Type B pancreatic cell (in vitro differentiated cells): ENCODE results near the gene ZNF503. TPM values are rescaled to one million over a fixed set of nuclear protein-coding genes. Genes with fewer than 3 reads are reported as not detected.
A peak's percentile ranks its signal among the peaks of the same experiment; 100 is the strongest.

Experiments used
- DNase-seq: peaks from one replicate; pipeline ENCODE4 v3.0.0; 2021; ENCODE audit warnings: mixed read lengths; ENCODE audit not compliant: unreplicated experiment; ENCODE audit errors: extremely low spot score
- H3K27ac Mint-ChIP-seq: 2 replicates; pipeline ENCODE4 v1.8.0; 2021; ENCODE audit warnings: mild to moderate bottlenecking, mixed read lengths
- H3K27me3 Mint-ChIP-seq: 2 replicates; pipeline ENCODE4 v1.8.0; 2021; ENCODE audit warnings: mixed read lengths
- H3K36me3 Mint-ChIP-seq: 2 replicates; pipeline ENCODE4 v1.8.0; 2021; ENCODE audit warnings: mixed read lengths
- H3K4me1 Mint-ChIP-seq: one replicate; pipeline ENCODE4 v1.8.0; 2021; ENCODE audit warnings: mixed read lengths; ENCODE audit not compliant: unreplicated experiment
- H3K4me3 Mint-ChIP-seq: 2 replicates; pipeline ENCODE4 v1.8.0; 2021; ENCODE audit warnings: mild to moderate bottlenecking, mixed read lengths
- H3K9me3 Mint-ChIP-seq: 2 replicates; pipeline ENCODE4 v1.8.0; 2021; ENCODE audit warnings: mixed read lengths
- total RNA-seq: library from RNA; stranded (reverse); gene quantifications from 2 replicates; pipeline ENCODE4 v1.2.1, GENCODE V29; 2021; ENCODE audit warnings: low replicate concordance
- TF ChIP-seq, protein P1 (sequence below): fragments of 200-600 bp; sonication (generic); conservative IDR thresholded peaks from 2 replicates; pipeline ENCODE4 v1.5.0; 2021; ENCODE audit warnings: antibody characterized with exemption, mild to moderate bottlenecking

ZNF503 gene
- total RNA-seq, 1 donor from 2014 or later = 88.4 TPM

DNA sequence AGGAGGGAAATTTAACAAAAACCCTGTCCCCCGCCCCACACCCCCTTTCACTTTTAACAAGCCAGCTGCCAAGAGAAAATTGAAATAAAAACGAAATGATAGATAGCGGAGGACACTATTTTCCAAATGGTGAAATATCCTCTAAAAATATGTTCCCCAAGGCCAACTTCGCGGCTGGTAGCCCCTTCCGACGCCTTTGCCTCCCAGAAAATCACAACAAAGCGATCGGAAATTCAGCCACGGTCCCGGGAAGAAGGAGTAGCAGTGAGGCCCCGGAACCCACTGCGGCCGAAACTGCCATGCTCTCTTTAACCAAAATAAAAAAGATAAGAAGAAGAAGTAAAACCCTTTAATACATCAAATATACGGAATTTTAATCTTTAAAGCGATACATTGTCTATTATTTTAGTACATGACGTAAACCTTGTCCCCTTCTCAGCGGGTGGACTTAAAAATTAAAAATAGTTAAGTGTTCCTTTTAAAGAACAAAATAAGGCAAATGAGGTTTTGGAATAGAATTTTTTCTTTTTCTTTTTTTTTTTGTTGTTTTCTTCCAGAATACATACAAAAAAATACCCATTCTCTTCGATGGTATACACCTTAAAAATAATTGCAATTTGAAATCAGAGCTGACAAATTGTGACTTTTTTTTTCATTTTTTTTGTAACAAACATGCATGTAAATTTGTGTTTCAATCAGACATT lies 3.9 kb downstream of the ZNF503 start:
- Mint-ChIP-seq H3K27me3 (peaks cover 31% of the 10 kb centered on the region), H3K9me3 (no peaks in the 10 kb centered on the region), H3K4me3 (peak overlapping the region; percentile 98), H3K4me1 (peaks cover 12% of the 10 kb centered on the region), H3K27ac (peak overlapping the region; percentile 94), H3K36me3 (peaks cover 18% of the 10 kb centered on the region)
- TF ChIP-seq, protein P1, sequence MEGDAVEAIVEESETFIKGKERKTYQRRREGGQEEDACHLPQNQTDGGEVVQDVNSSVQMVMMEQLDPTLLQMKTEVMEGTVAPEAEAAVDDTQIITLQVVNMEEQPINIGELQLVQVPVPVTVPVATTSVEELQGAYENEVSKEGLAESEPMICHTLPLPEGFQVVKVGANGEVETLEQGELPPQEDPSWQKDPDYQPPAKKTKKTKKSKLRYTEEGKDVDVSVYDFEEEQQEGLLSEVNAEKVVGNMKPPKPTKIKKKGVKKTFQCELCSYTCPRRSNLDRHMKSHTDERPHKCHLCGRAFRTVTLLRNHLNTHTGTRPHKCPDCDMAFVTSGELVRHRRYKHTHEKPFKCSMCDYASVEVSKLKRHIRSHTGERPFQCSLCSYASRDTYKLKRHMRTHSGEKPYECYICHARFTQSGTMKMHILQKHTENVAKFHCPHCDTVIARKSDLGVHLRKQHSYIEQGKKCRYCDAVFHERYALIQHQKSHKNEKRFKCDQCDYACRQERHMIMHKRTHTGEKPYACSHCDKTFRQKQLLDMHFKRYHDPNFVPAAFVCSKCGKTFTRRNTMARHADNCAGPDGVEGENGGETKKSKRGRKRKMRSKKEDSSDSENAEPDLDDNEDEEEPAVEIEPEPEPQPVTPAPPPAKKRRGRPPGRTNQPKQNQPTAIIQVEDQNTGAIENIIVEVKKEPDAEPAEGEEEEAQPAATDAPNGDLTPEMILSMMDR = no peak
- DNase-seq = no peak

DNA sequence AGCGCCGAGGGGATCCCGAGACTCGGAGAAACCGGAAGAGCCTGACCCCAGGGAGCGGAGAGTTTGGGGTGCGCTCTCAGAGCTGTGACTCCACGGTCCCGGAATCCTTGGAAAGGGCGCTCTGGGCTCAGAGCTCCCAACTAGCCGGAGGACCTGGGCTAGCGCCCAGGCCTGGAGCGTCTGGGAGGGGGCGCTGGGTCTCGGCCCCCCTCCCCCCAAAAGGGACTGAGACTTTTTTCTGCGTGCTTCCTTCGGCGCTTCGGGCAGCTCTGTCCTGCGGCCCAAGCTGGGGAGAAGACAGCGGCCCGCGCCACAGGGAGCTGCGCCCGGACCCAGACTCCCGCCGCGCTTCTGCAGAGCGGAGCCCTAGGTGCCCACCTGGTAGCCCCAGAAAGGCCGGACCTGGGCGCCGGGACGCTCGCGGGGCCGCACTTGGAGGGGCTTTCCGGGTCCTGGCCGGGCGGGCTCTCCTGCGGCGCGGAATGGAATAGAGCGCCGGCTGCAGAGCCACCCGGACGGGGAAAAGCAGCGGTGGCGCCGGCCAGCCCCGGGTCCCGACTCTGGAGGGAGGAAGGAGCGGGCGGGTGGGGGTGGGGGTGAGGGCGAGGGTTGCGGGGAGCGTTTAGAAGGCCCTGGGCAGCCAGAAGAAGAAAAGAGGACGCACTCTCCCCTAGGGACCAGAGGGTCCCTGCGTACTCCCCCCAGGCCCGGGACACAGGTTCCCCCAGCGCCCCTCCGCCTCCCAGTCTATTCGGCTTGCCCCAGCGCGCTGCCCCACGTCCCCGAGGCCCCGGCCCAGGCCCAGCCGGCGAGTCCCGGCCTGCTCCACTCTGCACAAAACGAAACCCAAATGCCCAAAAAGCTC lies 4.7 kb downstream of the ZNF503 start:
- Mint-ChIP-seq H3K27me3 (peaks cover 33% of the 10 kb centered on the region), H3K27ac (peak overlapping the region; percentile 94), H3K36me3 (peaks cover 25% of the 10 kb centered on the region), H3K4me1 (peaks cover 12% of the 10 kb centered on the region), H3K4me3 (peak overlapping the region; percentile 98), H3K9me3 (no peaks in the 10 kb centered on the region)
- TF ChIP-seq, protein P1 = no peak
- no peak for DNase-seq

DNA sequence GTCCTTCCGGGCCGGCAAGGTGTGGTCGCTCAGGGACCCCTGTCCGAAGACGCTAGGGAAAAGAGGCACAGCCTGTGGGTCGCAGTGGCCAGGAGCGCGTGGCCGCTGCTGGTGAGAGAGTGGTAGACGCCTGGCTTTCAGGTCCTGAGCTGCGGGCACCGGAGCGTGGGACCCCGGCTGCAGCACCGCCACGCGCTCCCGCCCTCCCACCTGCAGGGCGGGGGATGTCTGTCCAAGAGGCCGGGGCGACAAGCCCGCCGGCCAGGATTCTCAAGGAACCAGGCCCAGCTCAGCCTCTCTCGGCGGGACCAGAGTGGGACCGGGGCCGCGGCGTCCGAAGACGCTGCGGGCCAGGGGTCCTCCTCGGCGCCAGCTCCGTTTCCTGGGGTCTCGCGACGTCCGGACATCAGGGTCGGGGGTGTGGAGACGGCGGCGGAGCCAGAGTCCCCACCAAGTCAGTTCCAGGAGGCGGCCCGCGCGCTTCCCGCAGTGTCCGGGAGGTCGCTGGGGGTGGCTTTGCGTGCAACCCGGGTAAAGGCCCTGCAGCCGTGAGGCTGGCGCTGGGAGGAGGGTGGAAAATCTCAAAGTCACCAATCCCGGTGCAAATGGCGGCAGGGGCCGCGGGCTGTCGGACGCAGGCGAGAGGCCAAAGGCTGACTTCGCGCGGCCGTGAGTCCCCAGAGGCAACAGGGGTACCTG lies 5.5 kb downstream of the ZNF503 start:
- Mint-ChIP-seq H3K9me3 (no peaks in the 10 kb centered on the region), H3K36me3 (peaks cover 31% of the 10 kb centered on the region), H3K27me3 (peaks cover 38% of the 10 kb centered on the region), H3K4me1 (peaks cover 12% of the 10 kb centered on the region), H3K4me3 (peak overlapping the region; percentile 91), H3K27ac (peak overlapping the region; percentile 92)
- TF ChIP-seq, protein P1 = no peak
- peak; percentile 78 for DNase-seq

DNA sequence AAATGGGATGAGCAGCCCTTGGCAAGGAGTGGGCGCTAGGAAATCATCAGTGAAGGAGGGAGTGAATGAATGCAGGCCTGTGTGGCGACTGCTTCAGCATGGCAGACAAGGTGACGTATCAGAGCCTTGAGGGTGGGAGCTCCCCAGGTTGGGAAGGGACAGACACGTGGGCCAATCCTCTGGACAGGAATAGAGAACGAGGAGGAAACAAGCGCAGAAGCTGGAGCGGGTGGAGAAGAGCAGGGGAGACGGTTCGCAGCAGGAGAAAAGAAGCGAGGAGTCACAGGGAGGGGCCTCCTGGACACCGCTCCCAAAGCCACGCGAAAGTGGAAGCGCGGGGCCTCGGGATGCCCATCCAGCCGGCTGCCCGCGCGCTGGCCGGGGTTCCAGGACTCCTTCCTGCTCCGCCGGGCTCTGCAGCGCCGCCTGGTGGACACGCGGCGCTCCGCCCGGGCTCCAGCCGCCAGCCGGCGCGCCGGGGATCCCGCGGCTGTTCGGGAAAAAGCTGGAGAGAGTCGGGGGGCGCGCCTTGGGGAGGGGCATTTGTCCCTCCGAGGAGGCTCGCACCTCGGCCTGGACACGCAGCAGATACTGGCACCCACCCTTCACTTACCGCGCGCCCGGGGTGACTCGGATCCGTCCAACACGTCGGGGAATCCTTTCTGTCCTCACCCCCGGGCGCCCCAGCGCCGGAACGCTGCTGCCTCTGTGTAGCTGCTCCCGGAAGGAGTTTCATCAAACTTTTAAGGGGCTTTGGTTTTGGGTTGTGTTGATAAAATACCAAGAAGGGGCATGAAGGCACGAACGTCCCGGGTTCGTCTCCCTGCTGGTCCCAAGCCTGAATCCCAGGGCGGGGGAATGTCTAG lies 6.3 kb downstream of the ZNF503 start:
- Mint-ChIP-seq H3K36me3 (peaks cover 32% of the 10 kb centered on the region), H3K27ac (peak overlapping the region; percentile 92), H3K27me3 (peaks cover 42% of the 10 kb centered on the region), H3K4me3 (peak overlapping the region; percentile 91), H3K9me3 (no peaks in the 10 kb centered on the region), H3K4me1 (peaks cover 12% of the 10 kb centered on the region)
- TF ChIP-seq, protein P1 = peak; percentile 99
- peak; percentile 88 for DNase-seq

DNA sequence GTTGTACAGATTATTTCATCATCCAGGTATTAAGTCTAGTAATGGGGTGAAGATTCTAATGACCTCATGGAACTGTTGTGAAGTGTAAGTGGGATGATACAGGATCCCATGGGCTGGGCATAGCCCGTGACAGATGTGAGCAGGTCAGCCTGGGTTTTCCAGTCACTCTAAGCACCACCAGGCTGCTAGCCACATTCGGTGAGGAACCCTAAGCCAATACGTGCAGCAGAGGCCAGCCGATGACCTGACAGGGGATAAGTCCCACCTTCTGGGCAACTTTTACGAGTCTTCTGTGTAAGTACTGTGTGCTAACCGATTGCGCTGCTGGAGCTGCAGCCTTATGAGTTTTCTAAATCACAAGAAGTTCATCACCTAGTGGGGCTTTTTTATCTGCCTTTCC lies 7.3 kb downstream of the ZNF503 start:
- TF ChIP-seq, protein P1 = no peak
- Mint-ChIP-seq H3K4me1 (peaks cover 12% of the 10 kb centered on the region), H3K4me3 (peak overlapping the region; percentile 88), H3K27ac (peak overlapping the region; percentile 90), H3K9me3 (no peaks in the 10 kb centered on the region), H3K27me3 (peaks cover 42% of the 10 kb centered on the region), H3K36me3 (peaks cover 30% of the 10 kb centered on the region)
- DNase-seq = no peak
